ENCODE data around the gene VSTM4.

DNA sequence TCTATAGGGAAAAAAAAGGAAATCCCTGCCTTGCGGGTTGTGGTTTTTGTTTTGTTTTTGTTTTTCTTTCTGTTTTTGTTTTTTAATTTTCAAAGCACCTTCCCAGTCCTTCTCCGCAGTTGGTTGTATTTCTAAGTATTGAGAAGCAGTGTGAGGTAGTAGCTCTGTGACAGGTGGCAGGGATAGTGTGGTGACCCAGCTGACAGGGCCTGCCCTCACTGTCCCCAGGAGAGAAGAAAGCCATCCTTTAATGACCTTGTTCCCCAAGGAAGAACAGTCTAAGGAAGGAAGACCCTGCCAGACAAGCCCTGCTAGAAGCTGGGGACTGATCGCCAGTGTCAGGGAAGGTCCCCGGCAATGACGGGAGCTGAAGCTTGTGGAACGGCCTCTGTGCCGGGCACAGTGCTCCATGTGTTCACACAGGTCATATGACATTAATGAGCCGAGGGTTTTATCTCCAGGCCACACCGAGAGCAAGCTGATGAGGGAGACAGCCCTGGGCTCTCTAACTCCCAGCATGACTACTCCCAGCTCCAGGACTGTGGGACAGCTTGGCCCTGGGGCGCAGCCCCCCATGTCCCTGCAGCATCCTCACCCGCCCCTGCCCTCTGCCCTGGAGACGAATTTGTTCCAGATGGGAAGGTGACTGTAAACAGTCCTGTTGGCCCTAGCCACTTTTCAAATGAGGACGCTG, 106.7 kb downstream of the VSTM4 start:
- TF ChIP-seq POLR2A (IDR thresholded peaks at IDR 0.05; ENCODE audit: low read depth, low read length) = no peak
- TF ChIP-seq TAF1 (IDR thresholded peaks at IDR 0.05; ENCODE audit: low read depth, low read length) = no peak
- TF ChIP-seq POLR2AphosphoS5 (IDR thresholded peaks at IDR 0.05; ENCODE audit: low read depth, low read length) = no peak
